GM23338 (cell line): ENCODE results near the gene EOLA2. TPM values are rescaled to one million over a fixed set of nuclear protein-coding genes. Genes with fewer than 3 reads are reported as not detected.

Experiments
- ATAC-seq: fragments of 200-7000 bp; cut with Tn5 transposase; 3 replicates; pipeline ENCODE4 v1.9.1; 2020
- DNase-seq: peaks from one replicate; pipeline ENCODE4 v3.0.0-alpha.2; 2015; ENCODE audit warnings: low spot score
- H2AFZ ChIP-seq: fragments of 200-600 bp; sonication (generic); 2 replicates; pipeline ENCODE4 v1.8.0; 2016; ENCODE audit warnings: antibody characterized with exemption, mild to moderate bottlenecking, moderate library complexity
- H3F3A ChIP-seq: fragments of 200-600 bp; sonication (generic); replicated peaks from 2 replicates; pipeline ENCODE4 v1.8.0; 2017; ENCODE audit warnings: antibody characterized with exemption, mixed run types, low read depth
- H3K27ac ChIP-seq: fragments of 200-600 bp; sonication (generic); 2 replicates; pipeline ENCODE4 v1.6.1; 2016; ENCODE audit warnings: low read depth
- H3K27me3 ChIP-seq: fragments of 200-600 bp; sonication (generic); 2 replicates; pipeline ENCODE4 v1.8.0; 2016; ENCODE audit warnings: mild to moderate bottlenecking, mixed run types, moderate library complexity; ENCODE audit not compliant: insufficient read depth
- H3K36me3 ChIP-seq: fragments of 200-600 bp; sonication (generic); 2 replicates; pipeline ENCODE4 v1.8.0; 2016; ENCODE audit warnings: mild to moderate bottlenecking; ENCODE audit not compliant: insufficient read depth
- H3K4me1 ChIP-seq: fragments of 200-600 bp; sonication (generic); 2 replicates; pipeline ENCODE4 v1.8.0; 2016; ENCODE audit warnings: mild to moderate bottlenecking, moderate library complexity; ENCODE audit not compliant: insufficient read depth
- H3K4me2 ChIP-seq: fragments of 200-600 bp; sonication (generic); 2 replicates; pipeline ENCODE4 v1.7.1; 2017; ENCODE audit warnings: mixed run types
- H3K4me3 ChIP-seq: fragments of 200-600 bp; sonication (generic); 2 replicates; pipeline ENCODE4 v1.6.1; 2016; ENCODE audit warnings: mixed run types
- H3K79me2 ChIP-seq: fragments of 200-600 bp; sonication (generic); replicated peaks from 2 replicates; pipeline ENCODE4 v1.8.0; 2017; ENCODE audit warnings: mild to moderate bottlenecking; ENCODE audit not compliant: insufficient read depth
- H3K9me2 ChIP-seq: fragments of 200-600 bp; sonication (generic); 2 replicates; pipeline ENCODE4 v1.8.0; 2017; ENCODE audit not compliant: insufficient read depth
- H4K20me1 ChIP-seq: fragments of 200-600 bp; sonication (generic); replicated peaks from 2 replicates; pipeline ENCODE4 v1.8.0; 2017; ENCODE audit warnings: mild to moderate bottlenecking; ENCODE audit not compliant: insufficient read depth
- H3K27ac Mint-ChIP-seq: 2 replicates; pipeline ENCODE4 v1.8.0; 2020; ENCODE audit warnings: inconsistent platforms, mild to moderate bottlenecking, moderate library complexity, mixed read lengths
- H3K27me3 Mint-ChIP-seq: 3 replicates; pipeline ENCODE4 v1.8.0; 2022; ENCODE audit warnings: low read depth, mild to moderate bottlenecking, moderate library complexity, mixed read lengths, inconsistent platforms; ENCODE audit not compliant: insufficient read depth, poor library complexity
- H3K36me3 Mint-ChIP-seq: 3 replicates; pipeline ENCODE4 v1.8.0; 2021; ENCODE audit warnings: low read depth, mild to moderate bottlenecking, inconsistent platforms, moderate library complexity, mixed read lengths
- H3K4me1 Mint-ChIP-seq: 3 replicates; pipeline ENCODE4 v1.8.0; 2020; ENCODE audit warnings: mild to moderate bottlenecking, inconsistent platforms, mixed read lengths
- H3K4me3 Mint-ChIP-seq: 3 replicates; pipeline ENCODE4 v1.8.0; 2021; ENCODE audit warnings: moderate library complexity, mild to moderate bottlenecking, inconsistent platforms, mixed read lengths
- H3K9me3 Mint-ChIP-seq: 3 replicates; pipeline ENCODE4 v1.8.0; 2020; ENCODE audit warnings: moderate library complexity, mild to moderate bottlenecking, inconsistent platforms, mixed read lengths
- CREB1 ChIP-seq: fragments of 250-450 bp; sonication (Bioruptor Pico); IDR thresholded peaks from 2 replicates; pipeline ENCODE4 v1.5.0; 2020; ENCODE audit warnings: low read depth, mild to moderate bottlenecking, moderate library complexity
- EZH2 ChIP-seq: fragments of 200-600 bp; sonication (generic); IDR thresholded peaks from one replicate; pipeline ENCODE4 v1.8.0; 2017; ENCODE audit warnings: antibody characterized with exemption, mild to moderate bottlenecking, low read depth; ENCODE audit not compliant: unreplicated experiment
- EZH2phosphoT487 ChIP-seq: fragments of 200-600 bp; sonication (generic); IDR thresholded peaks from one replicate; pipeline ENCODE4 v1.8.1; 2018; ENCODE audit warnings: antibody characterized with exemption; ENCODE audit not compliant: unreplicated experiment
- JUNB ChIP-seq: IDR thresholded peaks from one replicate; pipeline ENCODE4 v1.6.1; 2016; ENCODE audit warnings: antibody characterized with exemption; ENCODE audit not compliant: unreplicated experiment
- NANOG ChIP-seq: IDR thresholded peaks from 2 replicates; pipeline ENCODE4 v1.6.1; 2016; ENCODE audit warnings: antibody characterized with exemption, borderline replicate concordance
- REST ChIP-seq: IDR thresholded peaks from one replicate; pipeline ENCODE4 v1.6.1; 2018; ENCODE audit warnings: antibody characterized with exemption; ENCODE audit not compliant: unreplicated experiment
- ZNF462 ChIP-seq: fragments of 250-450 bp; sonication (Bioruptor Pico); IDR thresholded peaks from 2 replicates; pipeline ENCODE4 v1.5.0; 2020; ENCODE audit warnings: mild to moderate bottlenecking, moderate library complexity
- polyA plus RNA-seq: library from polyadenylated mRNA; unstranded; fragments of >200 nt; fragmentation: Nextera tagmentation; extraction: Ambion mirVana; gene quantifications from 2 replicates; pipeline ENCODE4 v1.2.1, GENCODE V29; 2016
- total RNA-seq: library from RNA; depleted of rRNA; stranded (reverse); fragments of >200 nt; shearing (Covaris generic); gene quantifications from 2 replicates; pipeline ENCODE4 v1.2.3, GENCODE V29; 2014

The EOLA2 gene
- total and polyA plus RNA-seq, 2 experiments from 2014 or later, result 24.4 to 25.1 TPM

GRCh38 chrX:149908308-149908707, 30.0 kb downstream of the EOLA2 start:
- Histone ChIP-seq H3K27me3 (no peaks in the 10 kb centered on the region), H3K4me1 (peaks cover 8% of the 10 kb centered on the region; the same call in 1 of the 2 replicates), H3K4me2 (no peak overlapping the region), H4K20me1 (no peaks in the 10 kb centered on the region), H3K9me2 (no peaks in the 10 kb centered on the region), H3K4me3 (no peak overlapping the region), H3F3A (no peaks in the 10 kb centered on the region), H3K79me2 (no peaks in the 10 kb centered on the region), H3K27ac (no peak overlapping the region), H2AFZ (no peak overlapping the region), H3K36me3 (no peaks in the 10 kb centered on the region)
- DNase-seq (no peak), ATAC-seq (no peak)
- Mint-ChIP-seq H3K27me3 (peaks cover 3% of the 10 kb centered on the region), H3K36me3 (no peaks in the 10 kb centered on the region), H3K27ac (no peak overlapping the region), H3K4me3 (no peak overlapping the region), H3K4me1 (peaks cover 12% of the 10 kb centered on the region), H3K9me3 (no peaks in the 10 kb centered on the region)
- no peak for TF ChIP-seq JUNB
- TF ChIP-seq ZNF462 (CRISPR knock-in tag), result no peak
- TF ChIP-seq NANOG, result no peak
- no peak for TF ChIP-seq REST
- no peak for TF ChIP-seq EZH2
- TF ChIP-seq CREB1 (CRISPR knock-in tag), result no peak
- TF ChIP-seq EZH2phosphoT487, result no peak
